Measurements from ENCODE around the gene VEZF1.

GRCh38 chr17:57940653-57941329 is 47.3 kb downstream of the VEZF1 start:
- TF ChIP-seq CTCF (IDR thresholded peaks at IDR 0.05 in 8 of 11, conservative IDR thresholded peaks at IDR 0.05 in 3 of 11) = no peak
- no peak for TF ChIP-seq POLR2A (IDR thresholded peaks at IDR 0.05)

Data from spleen (tissue), 7 donors.